GM21786 (cell line): ENCODE results near the gene C20orf141.
"Not testable (repeated sequence)": the region's sequence is repeated elsewhere in the genome, so short reads cannot be mapped to it uniquely, and the experiment has no call there.

Experiments
- ATAC-seq: cut with Tn5 transposase; IDR thresholded peaks from one replicate; pipeline ENCODE4 v1.9.1; 2021; ENCODE audit not compliant: unreplicated experiment

Gene C20orf141

DNA sequence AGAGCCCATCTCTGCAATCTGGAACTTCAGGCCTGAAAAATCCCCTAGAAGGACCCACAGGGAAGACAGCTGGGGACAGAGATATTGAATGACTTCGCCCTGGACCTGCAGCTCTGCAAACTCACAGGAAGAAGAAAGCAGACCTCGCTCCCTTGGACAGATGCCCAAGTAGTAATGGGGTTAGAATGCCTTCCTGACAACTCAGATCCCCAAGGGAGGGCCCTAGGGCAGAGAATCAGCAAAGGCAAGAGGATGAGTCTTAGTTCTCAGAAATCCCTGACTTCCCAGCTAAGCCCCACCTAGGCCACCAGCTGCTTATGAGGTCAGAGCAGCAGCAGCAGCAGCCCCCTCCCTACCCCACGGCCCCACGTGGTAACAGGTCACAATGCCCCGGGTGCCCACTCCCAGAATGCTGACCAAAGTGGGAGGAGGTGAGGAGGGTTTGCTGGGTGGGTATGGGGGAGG lies at the start of gene C20orf141:
TSS of gene C20orf141 (plus strand) at position 401 of the 465 bp plus-strand sequence. CDS start 198 bp downstream, outside the sequence.
- ATAC-seq = no peak

DNA sequence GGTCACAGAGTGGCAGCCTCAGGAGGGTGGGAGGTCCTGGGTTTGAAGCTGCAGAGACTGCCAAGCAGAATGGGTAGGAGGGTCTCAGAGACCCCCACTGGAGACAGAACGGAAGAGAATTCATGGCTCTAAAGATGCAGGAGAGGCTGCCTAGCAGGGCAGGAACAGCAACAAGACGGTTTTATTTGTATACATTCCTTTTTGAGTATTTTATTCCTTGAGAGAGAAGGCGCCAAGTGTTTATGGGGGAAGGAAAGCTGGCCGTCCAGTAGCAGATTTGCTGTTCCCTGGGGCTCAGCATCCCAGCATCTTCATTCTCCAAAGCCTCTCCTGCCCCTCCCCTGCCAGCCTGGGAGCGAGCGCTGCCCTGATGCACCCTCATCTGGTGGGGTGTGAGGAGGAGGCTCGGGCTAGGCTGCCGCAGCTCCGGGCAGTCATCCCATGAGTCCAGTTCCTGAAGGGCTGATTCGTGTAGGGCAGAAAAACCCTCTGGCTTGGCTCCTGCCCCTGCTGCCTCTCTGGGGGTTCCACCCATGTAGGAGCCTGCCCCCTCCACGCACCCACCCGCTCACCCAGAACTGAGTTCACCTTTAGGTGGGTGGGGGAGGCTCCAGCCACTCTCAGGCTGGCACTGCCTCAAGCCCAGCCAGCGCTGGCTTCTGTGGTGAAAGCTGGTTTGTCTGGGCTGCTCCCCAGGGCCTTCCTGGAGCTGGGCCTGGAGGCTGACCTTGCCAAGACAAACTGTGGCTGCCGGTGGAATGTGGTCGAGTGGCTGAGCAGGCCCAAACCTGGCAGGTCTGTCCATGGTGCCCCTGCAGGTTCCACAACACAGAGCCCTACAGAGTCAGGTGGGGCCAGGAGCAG lies 46.8 kb upstream of the C20orf141 start:
- no peak for ATAC-seq

DNA sequence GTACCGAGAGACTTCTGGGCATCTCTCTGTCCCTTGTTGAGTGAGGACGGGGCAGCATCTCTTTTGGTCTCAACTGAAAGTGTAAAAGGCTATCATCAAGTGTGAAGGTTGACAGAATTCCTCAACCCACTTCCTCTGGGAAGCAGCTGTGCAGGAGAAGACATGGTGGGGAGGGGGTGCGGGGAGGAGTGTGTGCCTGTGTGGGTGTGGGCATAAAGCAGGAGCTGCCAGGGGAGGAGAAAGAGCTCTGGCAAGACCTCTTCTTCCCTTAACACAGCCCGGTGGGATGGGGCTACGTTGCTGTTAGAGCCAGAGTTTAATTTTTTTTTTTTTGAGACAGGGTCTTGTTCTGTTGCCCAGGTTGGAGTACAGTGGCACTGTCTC lies 46.2 kb upstream of the C20orf141 start:
- ATAC-seq = no peak

- ATAC-seq = not testable (repeated sequence)
These were observed 44.7 kb upstream of the C20orf141 start for GRCh38 chr20:2770091-2770490.

DNA sequence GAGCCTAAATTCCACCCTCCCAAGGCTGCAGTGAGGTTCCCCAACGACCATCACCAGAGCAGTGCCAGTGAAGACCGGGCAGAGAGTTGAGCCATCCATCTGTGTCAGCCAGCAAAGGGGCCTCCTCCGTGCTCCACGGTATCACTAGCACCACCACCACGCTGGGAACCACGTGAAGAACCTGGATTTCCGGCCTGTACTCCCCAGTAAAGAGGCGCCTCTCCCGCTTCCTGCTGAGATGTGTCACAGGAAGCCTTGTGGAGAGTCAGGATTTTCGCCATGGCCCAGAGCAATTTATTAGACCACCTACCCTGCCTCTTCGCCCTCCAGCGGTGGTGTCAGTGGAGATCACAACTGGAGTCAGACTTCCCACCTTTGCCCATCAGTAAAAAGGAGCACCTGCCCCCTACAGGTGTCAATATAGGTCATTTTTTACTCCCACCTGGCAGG lies 43.1 kb upstream of the C20orf141 start:
- no peak for ATAC-seq

DNA sequence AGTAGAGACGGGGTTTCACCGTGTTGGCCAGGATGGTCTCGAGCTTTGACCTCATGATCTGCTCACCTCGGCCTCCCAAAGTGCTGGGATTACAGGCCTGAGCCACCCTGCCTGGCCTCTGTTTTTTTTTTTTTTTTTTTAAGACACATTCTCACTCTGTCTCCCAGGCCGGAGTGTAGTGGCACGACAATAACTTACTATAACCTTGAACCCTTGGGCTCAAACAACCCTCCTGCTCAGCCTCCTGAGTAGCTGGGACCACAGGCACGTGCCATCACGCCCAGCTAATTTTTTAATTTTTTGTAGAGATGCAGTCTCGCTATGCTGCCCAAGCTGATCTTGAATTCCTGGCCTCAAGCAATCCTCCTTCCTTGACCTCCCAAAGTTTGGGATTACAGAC lies 41.0 kb upstream of the C20orf141 start:
- no peak for ATAC-seq

DNA sequence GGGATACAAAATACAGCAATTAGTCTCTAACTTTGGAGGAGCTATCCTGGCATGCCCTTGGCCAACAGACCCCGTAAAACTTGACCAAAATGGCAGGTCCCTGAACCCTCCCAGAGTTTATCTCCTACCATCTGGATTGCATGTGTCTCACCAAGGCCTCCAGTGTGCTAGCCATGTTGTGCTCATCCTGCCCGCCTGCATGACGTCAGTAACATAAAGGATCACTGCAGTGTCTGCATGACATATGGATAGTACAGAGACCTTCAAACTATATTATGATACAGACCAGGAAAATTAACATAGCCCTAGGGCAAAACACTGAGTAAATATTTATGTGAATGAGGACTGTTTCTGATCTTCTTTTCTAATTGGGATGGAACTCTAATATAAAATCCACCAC lies 39.6 kb upstream of the C20orf141 start:
- no peak for ATAC-seq

DNA sequence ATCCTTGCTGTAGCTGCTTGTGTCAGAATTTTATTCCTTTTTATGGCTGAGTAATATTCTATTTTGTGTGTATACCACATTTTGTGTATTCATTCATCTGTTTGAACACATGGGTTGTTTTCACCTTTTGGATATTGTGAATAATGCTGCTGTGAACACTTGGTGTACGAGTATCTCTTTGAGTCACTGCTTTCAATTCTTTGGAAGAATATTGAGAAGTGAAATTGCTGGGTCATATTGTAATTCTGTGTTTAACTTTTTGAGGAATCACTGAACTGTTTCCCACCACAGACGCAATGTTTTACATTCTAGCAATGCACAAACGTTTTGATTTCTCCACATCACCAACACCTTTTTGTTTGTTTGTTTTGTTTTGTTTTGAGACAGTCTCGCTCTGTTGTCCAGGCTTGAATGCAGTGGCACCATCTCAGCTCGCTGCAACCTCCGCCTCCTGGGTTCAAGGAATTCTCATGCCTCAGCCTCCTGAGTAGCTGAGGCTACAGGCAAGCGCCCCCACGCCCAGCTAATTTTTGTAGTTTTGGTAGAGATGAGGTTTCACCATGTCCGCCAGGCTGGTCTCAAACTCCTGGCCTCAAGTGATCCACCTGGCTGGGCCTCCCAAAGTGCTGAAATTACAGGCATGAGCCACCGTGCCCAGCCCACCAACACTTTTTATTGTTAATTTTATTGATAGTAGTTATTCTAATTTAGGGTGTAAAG lies 36.0 kb upstream of the C20orf141 start:
- ATAC-seq = no peak

GRCh38 chr20:2780948-2781347 lies 33.8 kb upstream of the C20orf141 start:
- ATAC-seq = no peak

- no peak for ATAC-seq
These were observed 30.8 kb upstream of the C20orf141 start for GRCh38 chr20:2783908-2784566.

- no peak for ATAC-seq
These were observed 21.3 kb upstream of the C20orf141 start for GRCh38 chr20:2793471-2793870.

GRCh38 chr20:2794202-2794748 lies 20.5 kb upstream of the C20orf141 start:
- ATAC-seq = no peak

DNA sequence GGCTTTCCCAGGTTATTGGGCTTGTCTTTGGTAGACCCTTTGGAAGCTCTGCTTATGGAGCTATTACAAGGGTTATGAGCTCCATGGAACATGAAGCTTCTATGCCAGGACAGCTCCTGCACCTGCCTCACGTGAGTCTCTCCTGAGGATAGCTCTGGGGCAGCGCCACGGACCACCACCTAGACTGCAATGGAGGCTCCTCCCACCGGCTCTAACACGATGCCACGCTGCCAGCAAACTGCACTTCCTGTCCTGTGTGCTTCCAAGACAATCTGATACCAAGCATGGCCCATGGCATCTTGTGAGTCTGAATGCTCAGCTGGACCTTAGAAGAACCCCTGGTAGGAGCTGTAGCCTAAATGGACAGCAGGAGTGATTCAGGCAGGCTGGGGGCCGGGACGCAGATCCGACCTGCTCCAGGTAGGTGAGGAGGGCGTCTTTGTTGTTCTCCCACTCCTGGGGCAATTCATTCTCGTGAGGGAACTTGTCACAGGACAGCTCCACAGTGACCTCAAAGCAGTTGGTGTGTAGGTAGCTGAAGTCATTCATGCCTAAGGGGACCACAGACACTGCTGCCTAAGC lies 19.8 kb upstream of the C20orf141 start:
- no peak for ATAC-seq

GRCh38 chr20:2795451-2795850 lies 19.3 kb upstream of the C20orf141 start:
- no peak for ATAC-seq

- no peak for ATAC-seq
These were observed 18.7 kb upstream of the C20orf141 start for GRCh38 chr20:2796011-2796660.

GRCh38 chr20:2797136-2797983 lies 17.4 kb upstream of the C20orf141 start:
- ATAC-seq = no peak

- ATAC-seq = no peak
These were observed 16.5 kb upstream of the C20orf141 start for GRCh38 chr20:2798095-2798805.

DNA sequence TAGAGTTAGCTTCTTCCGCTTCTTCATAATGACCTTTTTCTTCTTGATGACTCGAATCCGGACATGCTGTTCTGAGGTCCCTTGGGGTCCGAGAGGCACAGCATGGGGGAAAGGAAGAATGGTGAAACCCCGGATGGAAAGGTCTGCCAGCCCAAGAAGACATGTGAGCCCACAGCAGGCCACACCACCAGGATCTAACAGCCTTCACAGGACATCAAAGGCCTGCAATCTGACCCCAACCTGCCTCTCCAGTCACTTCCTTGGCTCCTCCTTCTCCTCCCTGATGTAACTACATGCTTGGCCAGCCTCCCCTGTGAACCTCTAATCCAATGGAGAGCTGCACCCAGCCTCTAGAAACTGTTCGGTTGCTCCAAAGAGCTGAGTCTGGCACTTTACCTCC lies 16.0 kb upstream of the C20orf141 start:
- no peak for ATAC-seq

GRCh38 chr20:2799271-2799670 lies 15.5 kb upstream of the C20orf141 start:
- ATAC-seq = no peak
